Measurements from ENCODE around the gene CCNDBP1. TPM values are rescaled to one million over a fixed set of nuclear protein-coding genes. Genes with fewer than 3 reads are reported as not detected.
A peak's percentile ranks its signal among the peaks of the same experiment; 100 is the strongest.

The CCNDBP1 gene
- total and polyA plus RNA-seq, 7 donors: 34.9 to 79.2 (median 41.1) TPM

GRCh38 chr15:43184407-43185124, 637 bp upstream of the CCNDBP1 start:
- peak overlapping the region; percentile 88 for H3K4me3 ChIP-seq
- intact Hi-C loops (cut with DNase I): loop anchor here in 1 of 2 donors (5.0 kb wide), 2 partner anchors 77 to 98 kb away; partner anchors contain the start of gene UBR1
- 47 to 58% (median 49%) methylated on average over 9 of the region's 9 CpGs for WGBS, 3 donors
- H3K9me3 ChIP-seq: no peaks in the 10 kb centered on the region
- H3K27ac ChIP-seq: peak overlapping the region; percentile 88
- peaks cover 38% of the 10 kb centered on the region for H3K4me1 ChIP-seq
- TF ChIP-seq CTCF (IDR thresholded peaks at IDR 0.05): no peak
- H3K36me3 ChIP-seq (ENCODE audit: insufficient read depth in 1 of 2, low read depth in 1 of 2): peaks cover 2 to 7% of the 10 kb centered on the region in 2 donors
- peak in 2 of 4 donors; percentile 0 to 1 for ATAC-seq
- H3K27me3 ChIP-seq (ENCODE audit: insufficient read depth in 3 of 3, low read length in 2 of 3): no peaks in the 10 kb centered on the region
- no peak for DNase-seq

GRCh38 chr15:43186003-43186353, 775 bp downstream of the CCNDBP1 start:
- DNase-seq: no peak
- H3K4me1 ChIP-seq: peaks cover 40% of the 10 kb centered on the region
- intact Hi-C loops (cut with DNase I): loop anchor here in 1 of 2 donors (5.0 kb wide), 1 partner anchor 96 kb away; no protein-coding TSS in a partner anchor

GRCh38 chr15:43187544-43188155, 2.4 kb downstream of the CCNDBP1 start:
- Histone ChIP-seq H3K4me3 (no peak overlapping the region), H3K9me3 (no peaks in the 10 kb centered on the region), H3K27me3 (ENCODE audit: insufficient read depth in 3 of 3, low read length in 2 of 3) (no peaks in the 10 kb centered on the region), H3K27ac (no peak overlapping the region), H3K36me3 (ENCODE audit: insufficient read depth in 1 of 2, low read depth in 1 of 2) (peaks cover 15 to 37% of the 10 kb centered on the region in 2 donors), H3K4me1 (peaks cover 33% of the 10 kb centered on the region)
- peak; percentile 61 for TF ChIP-seq CTCF (IDR thresholded peaks at IDR 0.05)
- 70 to 75% (median 70%) methylated on average over 2 of the region's 2 CpGs for WGBS, 3 donors
- intact Hi-C loops (cut with DNase I): loop anchor here in 1 of 2 donors (1.0 to 5.0 kb wide), 2 partner anchors 17 to 95 kb away; no protein-coding TSS in a partner anchor
- DNase-seq (no peak), ATAC-seq (no peak)

More at GRCh38 chr15:43186003-43186353, 775 bp downstream of the CCNDBP1 start:
- no peak for TF ChIP-seq CTCF (IDR thresholded peaks at IDR 0.05)
- Histone ChIP-seq H3K36me3 (ENCODE audit: insufficient read depth in 1 of 2, low read depth in 1 of 2) (peaks cover 6 to 21% of the 10 kb centered on the region in 2 donors), H3K27ac (peak overlapping the region; percentile 88), H3K27me3 (ENCODE audit: insufficient read depth in 3 of 3, low read length in 2 of 3) (no peaks in the 10 kb centered on the region), H3K4me3 (peak overlapping the region; percentile 88), H3K9me3 (no peaks in the 10 kb centered on the region)
- ATAC-seq: peak in 3 of 4 donors; percentile 17 to 40 (median 36)
- 1 to 5% (median 3%) methylated on average over 13 of the region's 13 CpGs for WGBS, 3 donors

GRCh38 chr15:43189296-43189695, 4.1 kb downstream of the CCNDBP1 start:
- ATAC-seq (no peak), DNase-seq (no peak)
- intact Hi-C loops (cut with DNase I): loop anchor here in 1 of 2 donors (5.0 kb wide), 1 partner anchor 93 kb away; no protein-coding TSS in a partner anchor
- Histone ChIP-seq H3K4me1 (peaks cover 43% of the 10 kb centered on the region), H3K9me3 (no peaks in the 10 kb centered on the region), H3K27me3 (ENCODE audit: insufficient read depth in 3 of 3, low read length in 2 of 3) (no peaks in the 10 kb centered on the region), H3K36me3 (ENCODE audit: insufficient read depth in 1 of 2, low read depth in 1 of 2) (peaks cover 18 to 52% of the 10 kb centered on the region in 2 donors), H3K27ac (peak overlapping the region; percentile 73), H3K4me3 (no peak overlapping the region)
- TF ChIP-seq CTCF (IDR thresholded peaks at IDR 0.05): no peak
- WGBS, 3 donors: 73 to 91% (median 77%) methylated on average over 2 of the region's 2 CpGs

Measured in psoas muscle (tissue), 8 donors.